A549 treated with AZD9567 at 1 μM for 4 hours (cell line): Measurements from ENCODE around the gene ZNF678. TPM values are rescaled to one million over a fixed set of nuclear protein-coding genes. Genes with fewer than 3 reads are reported as not detected.

Experiments
- total RNA-seq: library from RNA; stranded (reverse); fragments of 200-300 nt; extraction: Qiagen RNA extraction; gene quantifications from 5 replicates; pipeline ENCODE4 v1.2.3, GENCODE V29; 2022; ENCODE audit not compliant: insufficient read depth

ZNF678 gene
- 0.68 to 1.6 TPM (median 1.4 TPM) in 5 replicates for total RNA-seq

DNA sequence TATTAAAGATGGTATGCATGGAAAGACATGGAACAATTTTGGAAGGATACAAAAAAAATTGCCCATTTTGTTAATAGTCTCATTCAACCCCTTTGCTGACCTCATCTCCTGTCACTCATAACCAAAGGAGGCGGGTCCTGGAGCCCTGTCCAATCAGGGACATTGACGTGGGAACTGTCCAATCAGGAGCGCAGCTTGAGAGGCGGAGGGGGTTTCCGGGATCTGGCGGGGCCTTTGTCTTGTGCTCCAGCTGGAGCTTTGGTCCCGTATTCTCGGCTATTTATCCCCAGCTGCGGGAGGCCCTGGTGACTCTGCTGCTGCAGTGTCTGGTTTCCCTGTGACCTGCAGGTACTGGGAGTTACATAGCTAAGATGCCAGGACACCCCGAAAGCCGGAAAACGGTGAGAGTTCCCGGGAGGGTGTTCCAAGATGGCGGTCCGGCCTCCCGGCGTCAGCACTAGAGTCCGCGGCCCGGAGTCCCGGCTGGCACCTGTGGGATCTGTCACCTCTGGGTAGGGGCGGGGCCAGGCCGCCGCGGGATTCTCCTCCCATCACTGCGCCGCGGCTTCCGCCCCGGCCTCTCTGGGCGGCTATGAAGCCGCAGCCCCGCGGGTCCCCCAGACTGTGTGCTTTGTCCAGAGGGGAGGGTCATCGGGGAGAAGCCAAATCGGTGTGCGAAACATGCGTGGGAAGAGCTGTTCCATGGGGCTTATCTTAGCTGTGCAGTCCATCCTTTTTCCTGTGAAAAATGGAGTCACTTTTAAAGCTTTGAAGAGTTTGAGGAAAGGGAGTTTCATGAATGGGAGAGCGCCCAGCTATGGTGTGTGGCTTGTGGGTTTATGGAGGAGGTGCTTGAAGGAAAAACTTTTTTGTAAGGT lies at the start of gene ZNF678:
ZNF678 (plus strand) TSS at position 233 of the 878 bp plus-strand sequence. CDS start 87,436 bp downstream, outside the sequence.

Other genes starting within 250 kb of the ZNF678 start
- 7.9 to 13.3 TPM (median 9.2 TPM) in 5 replicates for gene CDC42BPA, start 245.1 kb upstream of the ZNF678 start, total RNA-seq
- 21.9 to 32.3 TPM (median 31.7 TPM) in 5 replicates for gene JMJD4, start 171.7 kb downstream of the ZNF678 start, total RNA-seq
- gene SNAP47, start 171.9 kb downstream of the ZNF678 start, total RNA-seq, result 28.2 to 34.0 TPM (median 30.4 TPM) in 5 replicates